HG03354 (cell line): Measurements from ENCODE around the gene BACH2.

Experiments used
- ATAC-seq: cut with Tn5 transposase; IDR thresholded peaks from one replicate; pipeline ENCODE4 v1.9.1; 2021; ENCODE audit warnings: mild to moderate bottlenecking; ENCODE audit not compliant: unreplicated experiment, poor library complexity, severe bottlenecking

Gene BACH2

GRCh38 chr6:89966228-89966544, 330.5 kb downstream of the BACH2 start:
- no peak for ATAC-seq

DNA sequence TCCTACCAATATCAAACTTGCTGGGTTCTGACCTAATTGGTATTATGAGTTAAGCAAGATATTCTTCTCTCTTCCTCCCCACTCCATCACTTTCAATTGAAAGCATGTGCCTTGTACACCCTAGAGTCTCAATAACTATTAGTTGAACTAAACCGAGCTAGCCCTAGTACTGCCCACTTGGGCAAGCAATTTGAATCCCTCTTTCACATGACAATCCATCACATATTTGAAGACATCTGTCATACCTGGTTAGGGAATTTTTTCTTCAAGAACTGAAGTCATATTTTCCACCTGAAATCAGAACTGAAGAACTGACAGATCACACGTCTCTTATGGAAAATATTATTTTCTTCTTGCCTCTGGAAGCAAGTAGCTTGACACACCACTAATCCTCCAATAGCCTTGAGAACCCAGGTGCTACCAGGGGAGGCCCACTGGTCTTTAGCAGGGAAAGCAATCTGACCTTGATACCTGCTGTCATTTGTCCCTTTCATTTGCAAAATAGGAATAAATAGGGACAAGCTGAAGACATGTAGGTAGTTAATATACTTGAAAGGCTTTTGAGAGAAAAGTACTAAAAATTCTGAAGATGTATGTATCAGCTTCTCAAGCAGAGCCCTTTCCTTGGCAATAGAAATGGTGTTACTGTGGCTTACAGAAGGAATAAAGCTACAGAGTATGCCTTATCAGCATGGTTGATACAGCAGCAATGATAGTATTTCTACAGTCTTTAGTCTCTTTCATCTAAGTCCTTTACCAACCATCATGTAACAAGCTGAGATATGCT, 331.0 kb downstream of the BACH2 start:
- ATAC-seq: no peak

GRCh38 chr6:89963391-89963790, 333.3 kb downstream of the BACH2 start:
- no peak for ATAC-seq

DNA sequence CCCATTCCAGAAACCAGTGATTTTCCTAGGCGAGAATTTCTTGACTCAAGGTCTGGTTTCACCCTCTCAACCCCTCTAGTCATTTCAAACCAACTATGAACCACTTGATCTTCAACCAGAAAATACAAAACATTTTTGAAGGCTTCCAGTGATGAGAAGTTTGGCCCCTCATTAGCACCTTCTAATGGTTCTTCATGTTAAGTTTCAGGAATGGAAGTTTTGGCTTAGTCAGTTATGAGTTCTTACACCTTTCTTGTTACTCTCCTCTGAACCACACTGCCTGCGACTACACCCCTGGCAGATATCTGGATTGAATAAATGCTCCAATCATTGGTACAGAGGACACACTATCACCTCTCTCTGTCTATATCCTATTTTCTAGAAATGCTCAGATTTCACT, 335.2 kb downstream of the BACH2 start:
- ATAC-seq: no peak

DNA sequence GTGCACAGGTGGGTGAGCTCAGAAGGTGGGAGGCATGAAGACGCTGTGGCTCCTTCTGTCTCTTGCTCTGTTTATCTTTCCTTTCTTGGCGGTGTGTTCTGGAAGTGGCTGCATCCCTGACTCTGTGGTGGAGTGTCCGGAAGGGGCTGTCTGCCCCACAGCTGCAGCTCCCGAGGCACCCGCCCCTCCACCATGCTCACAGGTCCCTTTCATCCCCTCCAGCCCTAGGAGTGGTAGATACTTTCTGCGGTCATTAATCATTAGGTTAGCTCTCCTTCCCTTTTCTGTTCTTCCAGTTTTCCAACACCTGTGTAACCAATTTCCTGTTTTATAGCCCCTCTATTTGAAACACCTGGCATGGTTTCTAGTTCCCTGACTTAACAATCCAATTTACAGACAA, 336.8 kb downstream of the BACH2 start:
- no peak for ATAC-seq

DNA sequence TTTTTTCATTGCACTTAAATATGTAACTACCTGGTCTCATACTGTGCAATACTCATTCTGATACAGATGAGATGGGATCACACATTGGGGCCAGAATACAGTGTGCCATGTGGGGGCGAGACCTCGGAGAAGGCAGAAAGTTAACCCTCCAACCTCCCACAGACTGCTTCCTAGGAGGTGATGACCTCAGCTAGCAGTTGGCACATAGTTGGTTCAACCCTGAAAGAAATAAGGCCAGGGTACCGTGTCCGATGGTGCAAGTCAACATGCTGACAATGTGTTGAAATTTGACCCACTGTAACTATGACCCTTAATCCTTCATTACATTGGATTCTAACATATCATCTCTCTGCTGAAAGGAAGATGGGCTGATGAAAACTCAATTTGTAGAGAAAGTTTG, 340.5 kb downstream of the BACH2 start:
- ATAC-seq: no peak

- ATAC-seq: no peak
Observed at GRCh38 chr6:89955364-89955763, 341.3 kb downstream of the BACH2 start.

- no peak for ATAC-seq
Observed at GRCh38 chr6:89954721-89955148, 341.9 kb downstream of the BACH2 start.

DNA sequence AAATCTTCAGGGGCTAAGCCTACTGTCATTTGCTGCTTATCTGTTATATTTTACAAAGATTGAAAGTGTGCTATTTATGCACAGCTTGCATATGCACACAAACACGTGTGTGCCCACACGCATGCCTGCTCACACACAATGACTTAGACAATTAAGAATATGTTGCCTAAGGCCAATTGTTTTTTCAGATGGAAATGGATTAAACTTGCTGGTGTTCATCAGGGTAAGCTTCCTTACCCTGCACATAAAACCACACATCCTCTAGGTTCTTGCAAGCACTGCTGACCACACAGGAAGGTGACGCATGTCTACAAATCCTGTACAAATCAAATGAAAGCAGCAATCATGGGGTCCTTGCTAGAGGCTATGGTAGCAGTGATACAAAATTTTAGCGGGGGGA, 344.0 kb downstream of the BACH2 start:
- ATAC-seq: no peak

GRCh38 chr6:89952105-89952671, 344.5 kb downstream of the BACH2 start:
- no peak for ATAC-seq

- no peak for ATAC-seq
Observed at GRCh38 chr6:89951574-89952104, 345.0 kb downstream of the BACH2 start.

DNA sequence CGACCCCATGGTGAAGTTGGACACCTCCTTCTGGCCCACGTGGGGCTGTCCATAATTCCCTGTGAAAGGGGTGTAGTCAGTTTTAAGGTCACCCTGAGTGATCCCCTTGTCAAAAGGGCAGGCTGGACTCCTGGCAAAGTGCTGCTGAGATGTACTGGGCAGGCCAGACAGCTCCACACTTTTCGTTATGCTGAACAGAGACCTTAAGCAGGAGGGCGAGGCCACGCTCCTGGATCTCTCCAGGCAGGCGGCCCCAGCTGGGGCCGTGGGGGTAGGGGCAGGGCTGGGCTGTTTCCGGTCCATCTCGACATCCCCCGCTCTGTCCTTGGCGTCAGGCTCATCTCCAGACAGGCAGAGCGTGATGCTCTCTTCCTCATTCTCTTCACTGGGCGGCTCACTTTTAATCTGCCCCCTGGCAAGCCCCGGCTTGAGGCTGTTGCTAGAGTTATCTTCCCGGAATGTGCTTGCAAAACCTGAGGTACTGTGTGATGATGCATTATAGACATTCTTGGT, 345.7 kb downstream of the BACH2 start:
- ATAC-seq: no peak

- ATAC-seq: no peak
Observed at GRCh38 chr6:89950446-89950845, 346.2 kb downstream of the BACH2 start.

GRCh38 chr6:89948876-89949275, 347.8 kb downstream of the BACH2 start:
- no peak for ATAC-seq

DNA sequence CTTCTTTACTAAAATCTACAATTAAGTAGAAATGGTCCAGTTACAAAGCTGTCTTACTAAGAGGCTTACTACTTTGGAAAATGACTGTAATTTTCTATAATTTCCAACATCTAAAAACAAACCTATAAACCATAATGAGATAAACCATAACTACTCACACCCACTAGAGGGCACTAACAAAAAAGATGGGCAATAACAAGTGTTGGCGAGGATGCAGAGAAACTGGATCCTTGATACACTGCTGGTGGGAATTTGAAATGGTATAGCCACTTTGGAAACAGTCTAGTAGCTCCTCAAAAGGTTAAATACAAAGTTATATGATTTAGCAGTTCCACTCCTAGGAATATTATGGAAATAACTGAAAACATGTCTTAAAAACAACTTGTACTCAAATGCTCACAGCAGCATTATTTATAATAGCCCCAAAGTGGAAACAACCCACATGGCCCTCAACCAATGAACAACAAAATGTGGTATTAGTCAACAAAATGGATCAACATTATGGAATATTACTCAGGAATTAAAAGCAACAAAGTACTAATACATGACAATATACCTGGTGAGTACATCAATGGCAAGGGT, 351.7 kb downstream of the BACH2 start:
- no peak for ATAC-seq

DNA sequence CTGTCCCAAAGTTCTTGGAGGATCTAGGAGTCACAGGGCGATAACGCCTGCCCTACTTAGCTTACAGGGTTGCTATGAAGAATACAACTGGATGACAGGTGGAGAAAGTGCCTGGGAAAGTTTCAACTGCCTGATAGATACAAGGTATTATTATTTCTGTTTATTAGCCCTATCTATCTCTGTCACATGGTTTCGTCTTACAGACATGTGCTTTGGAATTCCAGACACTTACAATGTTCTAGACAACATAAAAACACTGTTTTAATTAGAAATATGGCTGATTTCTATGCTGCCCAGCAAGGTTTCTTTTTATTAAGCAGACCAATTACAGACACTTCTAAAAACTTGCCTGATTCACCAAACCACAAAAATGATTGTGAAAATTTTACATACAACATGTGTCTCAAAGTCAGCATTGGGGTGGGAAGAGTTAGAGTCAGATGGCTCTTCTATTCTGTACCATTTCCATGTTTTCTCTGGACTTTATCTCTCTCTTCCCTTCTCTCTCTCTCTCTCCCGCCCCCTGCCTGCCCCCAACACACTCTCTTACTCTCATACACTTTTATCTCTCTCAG, 352.4 kb downstream of the BACH2 start:
- ATAC-seq: no peak

DNA sequence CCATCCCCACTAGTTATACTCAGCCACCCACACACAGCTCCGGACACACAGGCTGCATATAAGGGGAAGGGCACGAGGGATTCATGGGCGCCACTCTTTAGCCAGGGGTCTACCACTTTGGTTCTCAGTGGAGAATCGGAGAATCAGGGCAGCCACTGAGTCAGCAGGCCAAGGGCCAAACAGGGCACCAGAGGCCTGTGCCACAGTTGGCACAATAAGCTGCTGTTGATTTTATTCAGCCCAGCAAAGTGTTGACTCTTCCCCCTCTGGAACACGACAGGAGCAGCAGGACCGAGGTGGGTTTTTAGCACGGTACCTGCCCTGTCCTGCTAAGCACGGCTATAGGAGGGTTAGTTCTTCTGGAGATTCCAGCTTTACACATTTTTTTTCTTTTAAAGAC, 354.0 kb downstream of the BACH2 start:
- no peak for ATAC-seq

DNA sequence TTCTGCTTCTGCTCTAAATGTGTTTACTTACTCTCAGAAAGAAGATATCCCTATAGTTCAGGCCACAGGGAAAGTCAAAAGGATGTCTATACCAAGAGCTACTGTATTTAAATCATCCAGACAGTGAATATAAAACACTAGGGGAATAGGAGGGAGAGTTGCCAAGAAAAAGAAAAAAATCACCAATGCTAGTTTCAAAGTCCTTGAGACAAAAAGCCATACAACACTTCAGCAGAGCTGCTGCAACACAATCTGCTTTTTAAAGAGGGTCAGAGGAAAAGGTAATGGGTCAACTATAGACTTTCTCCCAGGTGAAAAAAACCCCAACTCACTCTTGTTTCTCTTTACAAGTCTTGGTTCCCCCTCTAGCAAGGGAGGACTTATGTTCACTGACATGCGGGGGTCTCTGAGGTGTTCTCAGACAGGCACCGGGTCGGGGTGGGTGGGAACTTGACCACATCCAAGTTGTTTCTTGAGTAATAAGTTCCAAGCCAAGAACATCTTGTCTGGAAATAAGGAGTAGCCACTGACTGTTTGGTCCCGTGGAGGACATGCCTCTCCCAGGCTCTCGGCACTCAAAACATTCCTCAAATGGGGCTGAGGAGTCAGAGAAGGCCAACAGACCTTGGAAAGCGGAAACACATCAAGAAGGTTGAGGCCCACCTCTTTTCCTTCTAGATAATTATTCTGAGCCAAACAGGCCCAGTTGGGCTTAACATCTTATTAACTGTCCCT, 354.7 kb downstream of the BACH2 start:
- ATAC-seq: no peak

- no peak for ATAC-seq
Observed at GRCh38 chr6:89941031-89941762, 355.4 kb downstream of the BACH2 start.
